GM21717 (cell line): ENCODE results near the gene RBM47.
"Not testable (repeated sequence)": the region's sequence is repeated elsewhere in the genome, so short reads cannot be mapped to it uniquely, and the experiment has no call there.

Experiments used
- ATAC-seq: cut with Tn5 transposase; IDR thresholded peaks from one replicate; pipeline ENCODE4 v1.9.1; 2021; ENCODE audit warnings: mild to moderate bottlenecking, moderate library complexity; ENCODE audit not compliant: unreplicated experiment

Gene RBM47

GRCh38 chr4:40629401-40630334 lies at the start of gene RBM47:
Gene RBM47 (minus strand): TSS chr4:40629864. CDS start chr4:40438893, 190,971 bp downstream.
- ATAC-seq = peak; percentile 43

- ATAC-seq = no peak
These were observed 48.8 kb upstream of the RBM47 start for GRCh38 chr4:40678421-40678820.

- no peak for ATAC-seq
These were observed 45.5 kb upstream of the RBM47 start for GRCh38 chr4:40675166-40675565.

GRCh38 chr4:40672528-40673522 lies 43.2 kb upstream of the RBM47 start:
- ATAC-seq = peak; percentile 70

- no peak for ATAC-seq
These were observed 39.8 kb upstream of the RBM47 start for GRCh38 chr4:40669504-40669903.

GRCh38 chr4:40665842-40666241 lies 36.2 kb upstream of the RBM47 start:
- no peak for ATAC-seq

GRCh38 chr4:40662962-40663604 lies 33.4 kb upstream of the RBM47 start:
- ATAC-seq = peak; percentile 71

- ATAC-seq = no peak
These were observed 32.1 kb upstream of the RBM47 start for GRCh38 chr4:40661803-40662202.

- peak; percentile 91 for ATAC-seq
These were observed 26.7 kb upstream of the RBM47 start for GRCh38 chr4:40656201-40656863.

GRCh38 chr4:40651280-40651679 lies 21.6 kb upstream of the RBM47 start:
- ATAC-seq = no peak

- ATAC-seq = no peak
These were observed 19.7 kb upstream of the RBM47 start for GRCh38 chr4:40649321-40649720.

- ATAC-seq = no peak
These were observed 19.1 kb upstream of the RBM47 start for GRCh38 chr4:40648742-40649281.

- no peak for ATAC-seq
These were observed 18.5 kb upstream of the RBM47 start for GRCh38 chr4:40648131-40648530.

GRCh38 chr4:40645586-40645985 lies 15.9 kb upstream of the RBM47 start:
- no peak for ATAC-seq

GRCh38 chr4:40632080-40632479 lies 2.4 kb upstream of the RBM47 start:
- ATAC-seq = no peak

GRCh38 chr4:40630335-40631021 lies 814 bp upstream of the RBM47 start:
- ATAC-seq = peak; percentile 51

GRCh38 chr4:40628888-40629287 lies 776 bp downstream of the RBM47 start:
- no peak for ATAC-seq

GRCh38 chr4:40628407-40628806 lies 1.3 kb downstream of the RBM47 start:
- not testable (repeated sequence) for ATAC-seq

- ATAC-seq = no peak
These were observed 2.1 kb downstream of the RBM47 start for GRCh38 chr4:40627540-40627939.
